Brain microvascular endothelial cell (primary cell): Measurements from ENCODE around the gene ZDHHC12.

Experiments
- DNase-seq: peaks from one replicate; pipeline ENCODE4 v3.0.0-alpha.2; 2020
- H3K27ac ChIP-seq: fragments of 250-450 bp; sonication (Bioruptor Pico); 2 replicates; pipeline ENCODE4 v1.5.1; 2020; ENCODE audit warnings: mild to moderate bottlenecking, moderate library complexity
- H3K27me3 ChIP-seq: fragments of 250-450 bp; sonication (Bioruptor Pico); replicated peaks from 2 replicates; pipeline ENCODE4 v1.5.1; 2020; ENCODE audit warnings: mild to moderate bottlenecking
- H3K36me3 ChIP-seq: fragments of 250-450 bp; sonication (Bioruptor Pico); replicated peaks from 2 replicates; pipeline ENCODE4 v1.5.1; 2020; ENCODE audit warnings: mild to moderate bottlenecking
- H3K4me3 ChIP-seq: 2 replicates; pipeline ENCODE4 v1.5.1; 2011; ENCODE audit warnings: low read depth, mild to moderate bottlenecking, control low read depth, low read length, moderate library complexity
- in situ Hi-C: cut with HindIII; loops from 2 replicates; pipeline ENCODE4 v1.10.0; 2017; ENCODE audit warnings: low sequenced_read_pairs, low pct_ligation_motif_present
- TF ChIP-seq, protein P1 (sequence below): IDR thresholded peaks from 2 replicates; pipeline ENCODE4 v1.5.1; 2011; ENCODE audit warnings: low read depth, mild to moderate bottlenecking, moderate library complexity, low read length, control low read depth, inconsistent platforms; ENCODE audit errors: missing control alignments

Gene ZDHHC12

DNA sequence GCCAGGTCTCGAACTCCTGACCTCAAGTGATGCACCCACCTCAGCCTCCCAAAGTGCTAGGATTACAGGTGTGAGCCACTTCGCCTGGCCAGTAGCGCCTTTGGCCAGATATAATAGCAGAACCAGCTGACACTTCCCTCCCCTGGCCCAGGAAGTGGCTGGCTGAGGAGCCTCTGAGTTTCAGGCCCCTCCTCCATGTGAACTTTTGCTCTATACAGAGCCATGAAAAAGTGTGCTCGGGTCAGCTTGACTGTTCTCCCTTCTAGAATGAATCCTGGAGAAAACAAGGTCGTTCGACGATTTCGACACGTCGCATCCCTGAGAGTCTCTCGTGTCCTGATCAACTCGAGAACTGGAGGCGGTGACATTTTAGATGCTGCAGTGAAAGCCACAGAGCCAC is 8.6 kb upstream of the ZDHHC12 start:
- peaks cover 10% of the 10 kb centered on the region for H3K36me3 ChIP-seq
- in situ Hi-C loops, result no loop called here

DNA sequence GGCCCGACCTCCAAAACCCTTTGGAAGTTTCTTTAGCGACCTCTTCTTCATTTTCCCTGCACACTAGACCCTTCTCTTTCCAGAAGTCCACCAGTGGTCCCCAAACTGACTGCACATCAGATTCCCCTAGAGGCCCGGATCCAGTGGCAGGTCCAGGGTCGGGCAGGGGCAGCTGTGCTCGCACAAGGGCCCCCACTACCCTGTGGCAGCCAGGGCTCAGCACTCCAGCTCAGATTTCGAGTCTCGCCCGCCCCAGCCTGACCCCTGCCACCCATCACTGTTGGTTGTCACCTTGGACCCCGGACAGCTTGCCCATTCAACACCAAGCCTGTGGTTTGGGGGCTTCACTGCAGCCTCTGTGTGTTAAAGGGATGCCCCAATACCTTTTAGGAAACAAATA is 7.8 kb upstream of the ZDHHC12 start:
- Histone ChIP-seq H3K4me3 (no peak overlapping the region), H3K27ac (no peak overlapping the region), H3K27me3 (no peaks in the 10 kb centered on the region), H3K36me3 (peaks cover 6% of the 10 kb centered on the region)
- in situ Hi-C loops, result no loop called here
- no peak for DNase-seq
- TF ChIP-seq, protein P1, sequence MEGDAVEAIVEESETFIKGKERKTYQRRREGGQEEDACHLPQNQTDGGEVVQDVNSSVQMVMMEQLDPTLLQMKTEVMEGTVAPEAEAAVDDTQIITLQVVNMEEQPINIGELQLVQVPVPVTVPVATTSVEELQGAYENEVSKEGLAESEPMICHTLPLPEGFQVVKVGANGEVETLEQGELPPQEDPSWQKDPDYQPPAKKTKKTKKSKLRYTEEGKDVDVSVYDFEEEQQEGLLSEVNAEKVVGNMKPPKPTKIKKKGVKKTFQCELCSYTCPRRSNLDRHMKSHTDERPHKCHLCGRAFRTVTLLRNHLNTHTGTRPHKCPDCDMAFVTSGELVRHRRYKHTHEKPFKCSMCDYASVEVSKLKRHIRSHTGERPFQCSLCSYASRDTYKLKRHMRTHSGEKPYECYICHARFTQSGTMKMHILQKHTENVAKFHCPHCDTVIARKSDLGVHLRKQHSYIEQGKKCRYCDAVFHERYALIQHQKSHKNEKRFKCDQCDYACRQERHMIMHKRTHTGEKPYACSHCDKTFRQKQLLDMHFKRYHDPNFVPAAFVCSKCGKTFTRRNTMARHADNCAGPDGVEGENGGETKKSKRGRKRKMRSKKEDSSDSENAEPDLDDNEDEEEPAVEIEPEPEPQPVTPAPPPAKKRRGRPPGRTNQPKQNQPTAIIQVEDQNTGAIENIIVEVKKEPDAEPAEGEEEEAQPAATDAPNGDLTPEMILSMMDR, result no peak

More for the DNA sequence above, 8.6 kb upstream of the ZDHHC12 start:
- TF ChIP-seq, protein P1, result no peak
- Histone ChIP-seq H3K27ac (no peak overlapping the region), H3K4me3 (no peak overlapping the region), H3K27me3 (no peaks in the 10 kb centered on the region)
- no peak for DNase-seq

DNA sequence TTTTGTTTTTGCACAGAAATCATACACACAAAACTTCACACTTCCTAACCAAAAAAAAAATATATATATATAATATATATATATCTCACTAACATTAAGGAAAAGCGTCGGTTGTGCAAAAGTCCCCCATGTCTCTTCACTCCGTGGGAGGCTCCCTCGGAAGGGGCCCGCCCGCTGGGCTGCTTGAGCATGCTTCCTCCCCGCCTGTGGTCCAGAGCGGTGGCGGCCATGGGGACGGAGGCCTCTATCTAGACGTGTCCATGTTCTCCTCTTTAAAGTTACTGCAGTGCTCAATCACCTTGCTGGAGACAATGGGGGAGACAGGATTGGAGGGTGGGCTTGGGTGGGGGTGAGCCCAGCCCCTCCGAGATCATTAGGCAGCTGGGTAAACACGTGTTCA is 7.2 kb upstream of the ZDHHC12 start:
- DNase-seq, result no peak
- Histone ChIP-seq H3K27ac (no peak overlapping the region), H3K27me3 (no peaks in the 10 kb centered on the region), H3K36me3 (peaks cover 6% of the 10 kb centered on the region), H3K4me3 (no peak overlapping the region)
- in situ Hi-C loops, result no loop called here
- TF ChIP-seq, protein P1, result no peak

DNA sequence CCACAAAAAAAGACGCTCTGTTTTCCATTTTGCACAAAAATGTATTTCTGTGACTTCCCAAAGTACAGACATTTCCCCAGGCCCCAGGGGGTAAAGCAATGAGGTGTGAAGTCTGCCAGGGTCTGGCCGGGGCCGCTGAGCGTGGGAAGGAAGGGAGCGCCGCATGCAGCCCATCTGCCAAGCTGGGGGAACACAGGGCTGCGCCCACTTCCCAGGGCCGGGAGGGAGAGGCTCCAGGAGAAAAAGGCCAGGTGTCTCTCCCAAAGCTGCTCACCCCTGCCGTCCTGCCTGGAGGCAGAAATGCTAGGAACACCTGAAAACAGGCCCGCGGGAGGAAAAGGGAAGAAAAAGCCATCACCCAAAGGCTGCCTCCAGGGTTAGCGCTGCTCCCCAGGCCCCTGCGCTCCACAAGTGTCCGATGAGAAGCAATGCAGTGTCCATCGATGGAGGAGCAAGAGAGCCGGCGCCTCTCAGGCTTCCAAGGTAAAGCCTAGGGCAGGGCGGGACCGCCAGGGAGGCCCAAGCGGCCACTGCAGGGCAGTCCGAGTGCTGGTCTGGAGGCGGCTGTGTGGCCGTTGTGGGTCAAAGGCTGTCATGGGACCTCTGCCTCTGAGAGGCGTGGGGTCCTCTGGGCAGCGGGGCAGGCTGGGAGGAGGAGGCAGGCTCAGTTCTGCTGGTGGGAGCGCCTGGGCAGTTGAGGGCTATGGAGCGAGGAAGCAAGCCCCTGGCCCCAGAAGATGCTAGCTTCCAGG is 6.0 kb upstream of the ZDHHC12 start:
- TF ChIP-seq, protein P1, result no peak
- Histone ChIP-seq H3K4me3 (no peak overlapping the region), H3K27ac (no peak overlapping the region), H3K36me3 (peaks cover 2% of the 10 kb centered on the region), H3K27me3 (no peaks in the 10 kb centered on the region)
- in situ Hi-C loops, result no loop called here
- no peak for DNase-seq

DNA sequence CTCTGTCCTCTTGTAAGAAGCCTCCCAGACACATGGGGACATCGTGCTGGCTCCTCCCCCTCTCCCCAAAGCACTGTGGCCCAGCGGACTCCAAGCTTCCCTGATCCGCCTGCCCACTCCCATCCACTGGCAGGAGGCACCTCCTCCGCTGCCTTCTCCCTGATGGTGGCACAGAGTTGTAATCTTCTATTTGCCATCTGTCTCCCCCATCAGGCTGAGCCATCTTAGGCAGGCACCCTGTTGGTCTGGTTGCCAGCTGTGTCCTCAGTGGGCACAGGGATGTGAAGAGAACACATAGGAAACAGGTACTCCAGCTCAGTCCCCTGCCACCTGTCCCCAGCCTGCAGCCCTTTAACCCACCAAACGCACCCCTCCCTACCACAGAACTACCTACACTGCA is 5.4 kb upstream of the ZDHHC12 start:
- Histone ChIP-seq H3K27me3 (no peaks in the 10 kb centered on the region), H3K36me3 (no peaks in the 10 kb centered on the region), H3K27ac (no peak overlapping the region), H3K4me3 (no peak overlapping the region)
- no peak for DNase-seq
- in situ Hi-C loops, result no loop called here
- TF ChIP-seq, protein P1, result no peak

DNA sequence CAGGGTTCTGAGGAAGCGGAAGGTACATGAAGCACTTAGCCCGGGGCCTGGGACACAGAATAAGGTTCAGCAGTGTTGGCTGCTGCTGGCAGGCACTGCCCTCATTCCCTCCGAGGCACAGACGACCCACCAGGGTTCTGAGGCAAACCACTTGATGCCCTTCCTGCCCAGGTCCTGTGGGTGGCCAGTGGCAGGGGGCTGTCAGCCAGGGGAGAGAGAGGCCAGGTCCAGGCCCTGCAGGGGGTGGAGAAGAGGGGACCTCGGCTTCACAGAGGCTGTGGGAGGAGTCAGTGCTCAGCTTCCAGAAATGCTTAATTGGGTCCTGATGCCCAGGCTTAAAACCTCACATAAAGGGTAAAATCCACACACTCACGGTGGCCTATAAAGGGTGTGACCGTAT is 4.4 kb upstream of the ZDHHC12 start:
- no peak for DNase-seq
- Histone ChIP-seq H3K27me3 (no peaks in the 10 kb centered on the region), H3K27ac (no peak overlapping the region), H3K4me3 (no peak overlapping the region), H3K36me3 (no peaks in the 10 kb centered on the region)
- in situ Hi-C loops, result no loop called here
- TF ChIP-seq, protein P1, result no peak
